ENCODE results near the gene PTTG1IP. TPM values are rescaled to one million over a fixed set of nuclear protein-coding genes. Genes with fewer than 3 reads are reported as not detected.

Gene PTTG1IP
- total and polyA plus RNA-seq, 2 donors (not counting 1 experiment from before 2014, with no cell fraction given): 229 to 240 TPM

DNA sequence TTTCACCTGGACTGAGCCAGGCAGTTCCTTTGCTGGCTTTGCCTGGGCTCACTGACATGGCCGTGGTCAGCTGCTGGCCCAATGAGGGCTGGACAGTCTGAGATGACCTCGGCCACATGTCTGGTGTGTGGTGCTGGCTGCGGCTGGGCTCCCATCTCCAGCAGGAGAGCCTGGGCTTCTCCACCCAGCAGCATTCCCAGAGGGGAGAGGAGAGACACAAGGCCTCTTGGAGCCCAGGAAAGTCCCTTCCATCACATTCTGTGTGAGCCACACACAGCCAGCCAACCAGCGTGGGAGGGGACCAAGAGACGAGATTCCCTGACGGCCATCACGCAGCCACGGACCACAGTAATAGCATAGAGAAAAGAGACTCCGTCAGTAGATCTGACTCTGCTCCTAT, 34.5 kb downstream of the PTTG1IP start:
- TF ChIP-seq, protein P1, sequence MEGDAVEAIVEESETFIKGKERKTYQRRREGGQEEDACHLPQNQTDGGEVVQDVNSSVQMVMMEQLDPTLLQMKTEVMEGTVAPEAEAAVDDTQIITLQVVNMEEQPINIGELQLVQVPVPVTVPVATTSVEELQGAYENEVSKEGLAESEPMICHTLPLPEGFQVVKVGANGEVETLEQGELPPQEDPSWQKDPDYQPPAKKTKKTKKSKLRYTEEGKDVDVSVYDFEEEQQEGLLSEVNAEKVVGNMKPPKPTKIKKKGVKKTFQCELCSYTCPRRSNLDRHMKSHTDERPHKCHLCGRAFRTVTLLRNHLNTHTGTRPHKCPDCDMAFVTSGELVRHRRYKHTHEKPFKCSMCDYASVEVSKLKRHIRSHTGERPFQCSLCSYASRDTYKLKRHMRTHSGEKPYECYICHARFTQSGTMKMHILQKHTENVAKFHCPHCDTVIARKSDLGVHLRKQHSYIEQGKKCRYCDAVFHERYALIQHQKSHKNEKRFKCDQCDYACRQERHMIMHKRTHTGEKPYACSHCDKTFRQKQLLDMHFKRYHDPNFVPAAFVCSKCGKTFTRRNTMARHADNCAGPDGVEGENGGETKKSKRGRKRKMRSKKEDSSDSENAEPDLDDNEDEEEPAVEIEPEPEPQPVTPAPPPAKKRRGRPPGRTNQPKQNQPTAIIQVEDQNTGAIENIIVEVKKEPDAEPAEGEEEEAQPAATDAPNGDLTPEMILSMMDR (conservative IDR thresholded peaks at IDR 0.05 in 1 of 2, IDR thresholded peaks at IDR 0.05 in 1 of 2; ENCODE audit: low read depth in 1 of 2, low read length in 2 of 2): no peak
- no peak for TF ChIP-seq EZH2 (IDR thresholded peaks at IDR 0.05; ENCODE audit: low read length, missing control alignments)
- no peak overlapping the region for H3K27ac ChIP-seq (ENCODE audit: insufficient read depth, low read length)

DNA sequence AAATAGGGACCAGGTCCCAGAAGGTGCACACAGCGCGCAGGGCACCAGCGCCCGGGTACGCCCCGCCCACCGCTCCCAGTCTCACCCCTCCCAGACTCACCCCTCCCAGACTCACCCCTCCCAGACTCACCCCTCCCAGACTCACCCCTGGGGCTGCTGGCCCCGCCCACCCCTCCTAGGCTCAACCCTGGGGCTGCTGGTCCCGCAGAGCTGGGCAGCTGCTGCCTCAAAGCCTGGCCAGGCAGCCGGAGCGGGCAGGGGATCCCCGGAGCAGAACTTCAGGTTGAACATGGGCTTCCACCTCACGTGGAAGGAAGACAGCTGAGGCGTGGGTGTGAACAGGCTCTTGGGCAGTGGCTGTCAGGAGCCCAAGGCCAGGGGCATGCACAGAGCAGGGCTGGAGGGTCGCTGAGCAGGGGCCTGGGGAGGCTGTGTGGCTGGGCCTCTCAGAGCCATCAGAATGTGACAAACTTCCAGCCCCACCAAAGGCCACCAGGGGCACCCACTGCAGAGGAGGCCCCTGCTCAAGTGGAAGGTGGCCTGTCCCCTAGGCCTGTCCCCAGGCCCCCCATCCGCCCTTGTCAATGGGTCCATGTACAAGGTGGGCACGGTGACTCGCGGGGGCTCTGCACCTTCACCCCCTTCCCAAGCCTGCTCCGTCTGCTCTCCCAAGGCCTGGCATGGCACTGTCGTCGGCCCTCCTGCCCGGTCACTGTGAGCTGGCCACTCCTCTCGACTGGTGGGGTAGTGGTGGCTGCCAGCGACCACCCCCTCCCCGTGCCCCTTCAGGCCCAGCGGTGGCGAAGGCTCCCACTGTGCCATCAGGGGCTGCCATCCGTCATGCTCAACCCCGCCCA, 35.2 kb downstream of the PTTG1IP start:
- Histone ChIP-seq H2AFZ (ENCODE audit: low read length) (no peak overlapping the region), H3K4me3 (replicated peaks in 1 of 4; ENCODE audit: control extremely low read depth in 1 of 4, insufficient read depth in 1 of 4, low read depth in 3 of 4, low read length in 4 of 4) (no peak overlapping the region), H3K9ac (ENCODE audit: insufficient read depth, low read length) (no peak overlapping the region), H3K9me3 (ENCODE audit: control insufficient read depth, insufficient read depth, low read depth, low read length) (no peaks in the 10 kb centered on the region), H3K4me1 (ENCODE audit: control insufficient read depth, extremely low read depth, insufficient read depth, low read length) (no peaks in the 10 kb centered on the region), H4K20me1 (ENCODE audit: control insufficient read depth, extremely low read depth, insufficient read depth, low read length) (no peaks in the 10 kb centered on the region), H3K27ac (ENCODE audit: insufficient read depth, low read length) (no peak overlapping the region), H3K27me3 (ENCODE audit: control insufficient read depth, insufficient read depth, low read length) (peaks cover 3% of the 10 kb centered on the region), H3K79me2 (ENCODE audit: control insufficient read depth, insufficient read depth, low read length) (no peaks in the 10 kb centered on the region), H3K4me2 (ENCODE audit: extremely low read depth, insufficient read depth, low read length) (no peak overlapping the region), H3K36me3 (ENCODE audit: control insufficient read depth, insufficient read depth, low read length) (no peaks in the 10 kb centered on the region)
- DNase-seq (ENCODE audit: low read depth in 2 of 2): no peak
- TF ChIP-seq, protein P1 (conservative IDR thresholded peaks at IDR 0.05 in 1 of 2, IDR thresholded peaks at IDR 0.05 in 1 of 2; ENCODE audit: low read depth in 1 of 2, low read length in 2 of 2): no peak
- no peak for TF ChIP-seq EZH2 (IDR thresholded peaks at IDR 0.05; ENCODE audit: low read length, missing control alignments)

More for the DNA sequence above, 34.5 kb downstream of the PTTG1IP start:
- H3K27me3 ChIP-seq (ENCODE audit: control insufficient read depth, insufficient read depth, low read length): peaks cover 3% of the 10 kb centered on the region
- DNase-seq (ENCODE audit: low read depth in 2 of 2): no peak
- H3K79me2 ChIP-seq (ENCODE audit: control insufficient read depth, insufficient read depth, low read length): no peaks in the 10 kb centered on the region
- H3K4me1 ChIP-seq (ENCODE audit: control insufficient read depth, extremely low read depth, insufficient read depth, low read length): no peaks in the 10 kb centered on the region
- no peak overlapping the region for H3K4me3 ChIP-seq (replicated peaks in 1 of 4; ENCODE audit: control extremely low read depth in 1 of 4, insufficient read depth in 1 of 4, low read depth in 3 of 4, low read length in 4 of 4)
- no peaks in the 10 kb centered on the region for H3K36me3 ChIP-seq (ENCODE audit: control insufficient read depth, insufficient read depth, low read length)
- H3K4me2 ChIP-seq (ENCODE audit: extremely low read depth, insufficient read depth, low read length): no peak overlapping the region
- H3K9me3 ChIP-seq (ENCODE audit: control insufficient read depth, insufficient read depth, low read depth, low read length): no peaks in the 10 kb centered on the region
- H2AFZ ChIP-seq (ENCODE audit: low read length): no peak overlapping the region
- H3K9ac ChIP-seq (ENCODE audit: insufficient read depth, low read length): no peak overlapping the region
- no peaks in the 10 kb centered on the region for H4K20me1 ChIP-seq (ENCODE audit: control insufficient read depth, extremely low read depth, insufficient read depth, low read length)

DNA sequence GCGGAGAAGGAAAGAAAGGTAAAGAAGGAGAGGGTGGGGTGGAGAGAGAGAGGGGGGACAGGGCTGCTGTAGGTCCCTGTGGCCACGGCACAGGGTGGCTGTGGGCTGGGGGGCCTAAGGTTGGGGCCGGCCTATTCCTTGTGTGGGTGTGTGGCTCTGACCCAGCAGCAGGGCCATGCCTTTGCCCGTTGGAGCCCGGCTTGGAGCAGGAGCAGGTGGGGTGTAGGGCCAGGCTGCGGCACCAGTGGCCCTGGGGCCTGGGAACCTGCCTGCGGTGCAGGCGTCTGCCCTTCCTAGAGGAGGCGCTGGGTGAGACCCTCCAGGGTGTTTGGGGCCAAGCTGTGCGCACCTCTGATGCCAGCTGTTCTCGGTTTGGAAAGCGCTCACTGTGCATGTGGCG, 36.0 kb downstream of the PTTG1IP start:
- DNase-seq (ENCODE audit: low read depth in 2 of 2): no peak
- Histone ChIP-seq H3K36me3 (ENCODE audit: control insufficient read depth, insufficient read depth, low read length) (no peaks in the 10 kb centered on the region), H2AFZ (ENCODE audit: low read length) (no peak overlapping the region), H3K4me2 (ENCODE audit: extremely low read depth, insufficient read depth, low read length) (no peak overlapping the region), H3K4me3 (replicated peaks in 1 of 4; ENCODE audit: control extremely low read depth in 1 of 4, insufficient read depth in 1 of 4, low read depth in 3 of 4, low read length in 4 of 4) (no peak overlapping the region), H3K27ac (ENCODE audit: insufficient read depth, low read length) (no peak overlapping the region), H3K79me2 (ENCODE audit: control insufficient read depth, insufficient read depth, low read length) (no peaks in the 10 kb centered on the region), H4K20me1 (ENCODE audit: control insufficient read depth, extremely low read depth, insufficient read depth, low read length) (no peaks in the 10 kb centered on the region), H3K9me3 (ENCODE audit: control insufficient read depth, insufficient read depth, low read depth, low read length) (no peaks in the 10 kb centered on the region), H3K27me3 (ENCODE audit: control insufficient read depth, insufficient read depth, low read length) (no peaks in the 10 kb centered on the region), H3K4me1 (ENCODE audit: control insufficient read depth, extremely low read depth, insufficient read depth, low read length) (no peaks in the 10 kb centered on the region), H3K9ac (ENCODE audit: insufficient read depth, low read length) (no peak overlapping the region)
- TF ChIP-seq EZH2 (IDR thresholded peaks at IDR 0.05; ENCODE audit: low read length, missing control alignments): no peak
- TF ChIP-seq, protein P1 (conservative IDR thresholded peaks at IDR 0.05 in 1 of 2, IDR thresholded peaks at IDR 0.05 in 1 of 2; ENCODE audit: low read depth in 1 of 2, low read length in 2 of 2): no peak
